ENCODE measurements around the gene BRIP1. TPM values are rescaled to one million over a fixed set of nuclear protein-coding genes. Genes with fewer than 3 reads are reported as not detected.

Gene BRIP1
- total and polyA plus RNA-seq, 9 of the 15 experiments (the other 6 are each of a cell fraction or from before 2014, with no cell fraction given), result 2.4 to 17.5 (median 11.2) TPM

GRCh38 chr17:61862975-61863800, at the start of gene BRIP1 (continued):
- peak; percentile 94 for TF ChIP-seq ZFX (CRISPR knock-in tag; IDR thresholded peaks at IDR 0.05)
- TF ChIP-seq BCLAF1 (IDR thresholded peaks at IDR 0.05; ENCODE audit: borderline replicate concordance in 1 of 2, control insufficient read depth in 1 of 2, low read depth in 2 of 2, low read length in 1 of 2), result peak in 1 of 2 experiments; percentile 60; a peak in 1 of 4 replicates
- TF ChIP-seq, protein P1, sequence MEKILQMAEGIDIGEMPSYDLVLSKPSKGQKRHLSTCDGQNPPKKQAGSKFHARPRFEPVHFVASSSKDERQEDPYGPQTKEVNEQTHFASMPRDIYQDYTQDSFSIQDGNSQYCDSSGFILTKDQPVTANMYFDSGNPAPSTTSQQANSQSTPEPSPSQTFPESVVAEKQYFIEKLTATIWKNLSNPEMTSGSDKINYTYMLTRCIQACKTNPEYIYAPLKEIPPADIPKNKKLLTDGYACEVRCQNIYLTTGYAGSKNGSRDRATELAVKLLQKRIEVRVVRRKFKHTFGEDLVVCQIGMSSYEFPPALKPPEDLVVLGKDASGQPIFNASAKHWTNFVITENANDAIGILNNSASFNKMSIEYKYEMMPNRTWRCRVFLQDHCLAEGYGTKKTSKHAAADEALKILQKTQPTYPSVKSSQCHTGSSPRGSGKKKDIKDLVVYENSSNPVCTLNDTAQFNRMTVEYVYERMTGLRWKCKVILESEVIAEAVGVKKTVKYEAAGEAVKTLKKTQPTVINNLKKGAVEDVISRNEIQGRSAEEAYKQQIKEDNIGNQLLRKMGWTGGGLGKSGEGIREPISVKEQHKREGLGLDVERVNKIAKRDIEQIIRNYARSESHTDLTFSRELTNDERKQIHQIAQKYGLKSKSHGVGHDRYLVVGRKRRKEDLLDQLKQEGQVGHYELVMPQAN (IDR thresholded peaks at IDR 0.05; ENCODE audit: borderline replicate concordance), result peak; percentile 58; the same call in 1 of the 2 replicates
- TF ChIP-seq KAT2B (IDR thresholded peaks at IDR 0.05; ENCODE audit: low read depth, low read length), result no peak
- TF ChIP-seq, protein P2, sequence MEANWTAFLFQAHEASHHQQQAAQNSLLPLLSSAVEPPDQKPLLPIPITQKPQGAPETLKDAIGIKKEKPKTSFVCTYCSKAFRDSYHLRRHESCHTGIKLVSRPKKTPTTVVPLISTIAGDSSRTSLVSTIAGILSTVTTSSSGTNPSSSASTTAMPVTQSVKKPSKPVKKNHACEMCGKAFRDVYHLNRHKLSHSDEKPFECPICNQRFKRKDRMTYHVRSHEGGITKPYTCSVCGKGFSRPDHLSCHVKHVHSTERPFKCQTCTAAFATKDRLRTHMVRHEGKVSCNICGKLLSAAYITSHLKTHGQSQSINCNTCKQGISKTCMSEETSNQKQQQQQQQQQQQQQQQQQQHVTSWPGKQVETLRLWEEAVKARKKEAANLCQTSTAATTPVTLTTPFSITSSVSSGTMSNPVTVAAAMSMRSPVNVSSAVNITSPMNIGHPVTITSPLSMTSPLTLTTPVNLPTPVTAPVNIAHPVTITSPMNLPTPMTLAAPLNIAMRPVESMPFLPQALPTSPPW (CRISPR knock-in tag; IDR thresholded peaks at IDR 0.05), result peak; percentile 47; the same call in 1 of the 2 replicates
- peak; percentile 64 for TF ChIP-seq CXXC5 (CRISPR knock-in tag; IDR thresholded peaks at IDR 0.05)
- no peak for TF ChIP-seq STAG1 (CRISPR knock-in tag; IDR thresholded peaks at IDR 0.05; ENCODE audit: borderline replicate concordance)
- peak; percentile 88 for TF ChIP-seq FOS (IDR thresholded peaks at IDR 0.05; ENCODE audit: extremely low read depth, insufficient read length)
- 0 out of 4 replicates have a peak, but pooled peaks of 1 of the 2 experiments have one; percentile 1 for TF ChIP-seq TRIM24 (IDR thresholded peaks at IDR 0.05)
- TF ChIP-seq KDM4B (IDR thresholded peaks at IDR 0.05; ENCODE audit: borderline replicate concordance in 2 of 2, low read depth in 1 of 2), result 0 out of 4 replicates have a peak, but pooled peaks of 1 of the 2 experiments have one; percentile 56
- TF ChIP-seq CEBPB (tag; IDR thresholded peaks at IDR 0.05), result peak; percentile 58; the same call in 1 of the 2 replicates
- peak; percentile 41; the same call in 1 of the 2 replicates for TF ChIP-seq C11orf30 (IDR thresholded peaks at IDR 0.05; ENCODE audit: low read depth)
- TF ChIP-seq, protein P3, sequence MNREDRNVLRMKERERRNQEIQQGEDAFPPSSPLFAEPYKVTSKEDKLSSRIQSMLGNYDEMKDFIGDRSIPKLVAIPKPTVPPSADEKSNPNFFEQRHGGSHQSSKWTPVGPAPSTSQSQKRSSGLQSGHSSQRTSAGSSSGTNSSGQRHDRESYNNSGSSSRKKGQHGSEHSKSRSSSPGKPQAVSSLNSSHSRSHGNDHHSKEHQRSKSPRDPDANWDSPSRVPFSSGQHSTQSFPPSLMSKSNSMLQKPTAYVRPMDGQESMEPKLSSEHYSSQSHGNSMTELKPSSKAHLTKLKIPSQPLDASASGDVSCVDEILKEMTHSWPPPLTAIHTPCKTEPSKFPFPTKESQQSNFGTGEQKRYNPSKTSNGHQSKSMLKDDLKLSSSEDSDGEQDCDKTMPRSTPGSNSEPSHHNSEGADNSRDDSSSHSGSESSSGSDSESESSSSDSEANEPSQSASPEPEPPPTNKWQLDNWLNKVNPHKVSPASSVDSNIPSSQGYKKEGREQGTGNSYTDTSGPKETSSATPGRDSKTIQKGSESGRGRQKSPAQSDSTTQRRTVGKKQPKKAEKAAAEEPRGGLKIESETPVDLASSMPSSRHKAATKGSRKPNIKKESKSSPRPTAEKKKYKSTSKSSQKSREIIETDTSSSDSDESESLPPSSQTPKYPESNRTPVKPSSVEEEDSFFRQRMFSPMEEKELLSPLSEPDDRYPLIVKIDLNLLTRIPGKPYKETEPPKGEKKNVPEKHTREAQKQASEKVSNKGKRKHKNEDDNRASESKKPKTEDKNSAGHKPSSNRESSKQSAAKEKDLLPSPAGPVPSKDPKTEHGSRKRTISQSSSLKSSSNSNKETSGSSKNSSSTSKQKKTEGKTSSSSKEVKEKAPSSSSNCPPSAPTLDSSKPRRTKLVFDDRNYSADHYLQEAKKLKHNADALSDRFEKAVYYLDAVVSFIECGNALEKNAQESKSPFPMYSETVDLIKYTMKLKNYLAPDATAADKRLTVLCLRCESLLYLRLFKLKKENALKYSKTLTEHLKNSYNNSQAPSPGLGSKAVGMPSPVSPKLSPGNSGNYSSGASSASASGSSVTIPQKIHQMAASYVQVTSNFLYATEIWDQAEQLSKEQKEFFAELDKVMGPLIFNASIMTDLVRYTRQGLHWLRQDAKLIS (CRISPR knock-in tag; IDR thresholded peaks at IDR 0.05), result no peak; the same call in 1 of the 2 replicates
- TF ChIP-seq SAFB2 (IDR thresholded peaks at IDR 0.05; ENCODE audit: borderline replicate concordance, low read depth, low read length, severe bottlenecking), result no peak
- TF ChIP-seq CC2D1A (IDR thresholded peaks at IDR 0.05), result peak; percentile 80; the same call in 1 of the 2 replicates
